HepG2 (cell line): ENCODE data around the gene STUM.

Experiments
- CTCF ChIP-seq: sonication (generic); formaldehyde crosslinking; IDR thresholded peaks from 2 replicates; pipeline ENCODE4 v1.5.0; 2020; ENCODE audit warnings: mild to moderate bottlenecking, missing genetic modification reagents, moderate library complexity
- HNRNPK ChIP-seq: fragments of 200-400 bp; formaldehyde crosslinking; IDR thresholded peaks from 2 replicates; pipeline ENCODE4 v1.6.1; 2018; ENCODE audit warnings: low read length, low read depth, moderate library complexity, mild to moderate bottlenecking; ENCODE audit not compliant: poor library complexity, severe bottlenecking
- MEIS2 ChIP-seq: sonication (generic); formaldehyde crosslinking; IDR thresholded peaks from 2 replicates; pipeline ENCODE4 v1.9.0; 2021; ENCODE audit warnings: mild to moderate bottlenecking, missing genetic modification reagents
- NFYB ChIP-seq: sonication (generic); formaldehyde crosslinking; IDR thresholded peaks from 2 replicates; pipeline ENCODE4 v1.4.0; 2020; ENCODE audit warnings: missing genetic modification reagents
- STAT6 ChIP-seq: sonication (generic); formaldehyde crosslinking; IDR thresholded peaks from 2 replicates; pipeline ENCODE4 v1.4.0; 2020; ENCODE audit warnings: missing genetic modification reagents, mild to moderate bottlenecking, borderline replicate concordance
- TAF1 ChIP-seq: sonication (generic); formaldehyde crosslinking; IDR thresholded peaks from 2 replicates; pipeline ENCODE4 v1.4.0; 2020; ENCODE audit warnings: missing genetic modification reagents
- ZFP41 ChIP-seq: sonication (generic); formaldehyde crosslinking; IDR thresholded peaks from 2 replicates; pipeline ENCODE4 v1.4.0; 2020; ENCODE audit warnings: mild to moderate bottlenecking, missing genetic modification reagents, borderline replicate concordance
- ZNF274 ChIP-seq: sonication (generic); formaldehyde crosslinking; IDR thresholded peaks from 2 replicates; pipeline ENCODE4 v1.5.1; 2020; ENCODE audit warnings: mild to moderate bottlenecking, missing genetic modification reagents
- ZNF788 ChIP-seq: sonication (generic); formaldehyde crosslinking; IDR thresholded peaks from 2 replicates; pipeline ENCODE4 v1.5.0; 2020; ENCODE audit warnings: mild to moderate bottlenecking, missing genetic modification reagents, borderline replicate concordance

GRCh38 chr1:226650236-226650841 is 101.8 kb downstream of the STUM start:
- TF ChIP-seq STAT6 (CRISPR knock-in tag) (no peak), MEIS2 (CRISPR knock-in tag) (no peak), ZFP41 (CRISPR knock-in tag) (no peak), TAF1 (CRISPR knock-in tag) (no peak), HNRNPK (no peak), CTCF (CRISPR knock-in tag) (no peak), ZNF274 (CRISPR knock-in tag) (no peak), NFYB (CRISPR knock-in tag) (no peak), ZNF788 (CRISPR knock-in tag) (no peak)
